Epithelial cell of prostate (primary cell): ENCODE data around the gene ZNF536.

ENCODE experiments used
- DNase-seq: peaks from one replicate; pipeline ENCODE4 v3.0.0-alpha.2; 2011; ENCODE audit warnings: low read depth, low spot score
- H3K27ac ChIP-seq: fragments of 450-650 bp; 2 replicates; pipeline ENCODE4 v1.5.1; 2017; ENCODE audit warnings: mild to moderate bottlenecking

Gene ZNF536

GRCh38 chr19:30361107-30361447 lies 11.1 kb upstream of the ZNF536 start:
- H3K27ac ChIP-seq, result no peak overlapping the region
- DNase-seq, result no peak

- no peak for DNase-seq
- H3K27ac ChIP-seq, result no peak overlapping the region
These were observed 10.5 kb upstream of the ZNF536 start for GRCh38 chr19:30361721-30362120.

GRCh38 chr19:30362156-30362754 lies 9.9 kb upstream of the ZNF536 start:
- no peak overlapping the region for H3K27ac ChIP-seq
- no peak for DNase-seq

- no peak overlapping the region for H3K27ac ChIP-seq
- DNase-seq, result no peak
These were observed 9.1 kb upstream of the ZNF536 start for GRCh38 chr19:30363073-30363472.

GRCh38 chr19:30364866-30365800 lies 7.1 kb upstream of the ZNF536 start:
- DNase-seq, result no peak
- no peak overlapping the region for H3K27ac ChIP-seq

GRCh38 chr19:30366282-30366681 lies 5.9 kb upstream of the ZNF536 start:
- DNase-seq, result no peak

GRCh38 chr19:30367006-30367405 lies 5.2 kb upstream of the ZNF536 start:
- DNase-seq, result no peak
- H3K27ac ChIP-seq, result no peak overlapping the region

More at GRCh38 chr19:30366282-30366681, 5.9 kb upstream of the ZNF536 start:
- H3K27ac ChIP-seq, result no peak overlapping the region

- H3K27ac ChIP-seq, result no peak overlapping the region
- DNase-seq, result no peak
These were observed 4.8 kb upstream of the ZNF536 start for GRCh38 chr19:30367421-30367820.

GRCh38 chr19:30369833-30370232 lies 2.4 kb upstream of the ZNF536 start:
- DNase-seq, result no peak
- H3K27ac ChIP-seq, result no peak overlapping the region

GRCh38 chr19:30371161-30371836 lies 885 bp upstream of the ZNF536 start:
- DNase-seq, result no peak

GRCh38 chr19:30373593-30373992 lies 1.4 kb downstream of the ZNF536 start:
- H3K27ac ChIP-seq, result no peak overlapping the region
- DNase-seq, result no peak

More at GRCh38 chr19:30371161-30371836, 885 bp upstream of the ZNF536 start:
- H3K27ac ChIP-seq, result no peak overlapping the region

- no peak overlapping the region for H3K27ac ChIP-seq
- no peak for DNase-seq
These were observed 2.3 kb downstream of the ZNF536 start for GRCh38 chr19:30374539-30374864.

- DNase-seq, result no peak
- H3K27ac ChIP-seq, result no peak overlapping the region
These were observed 2.8 kb downstream of the ZNF536 start for GRCh38 chr19:30374865-30375552.

GRCh38 chr19:30375553-30376031 lies 3.4 kb downstream of the ZNF536 start:
- DNase-seq, result no peak
- H3K27ac ChIP-seq, result no peak overlapping the region

- H3K27ac ChIP-seq, result no peak overlapping the region
- no peak for DNase-seq
These were observed 4.1 kb downstream of the ZNF536 start for GRCh38 chr19:30376272-30376671.

GRCh38 chr19:30376826-30377425 lies 4.7 kb downstream of the ZNF536 start:
- no peak overlapping the region for H3K27ac ChIP-seq
- DNase-seq, result no peak

GRCh38 chr19:30378701-30379100 lies 6.5 kb downstream of the ZNF536 start:
- no peak for DNase-seq
- no peak overlapping the region for H3K27ac ChIP-seq

GRCh38 chr19:30379841-30380610 lies 7.8 kb downstream of the ZNF536 start:
- no peak for DNase-seq
- no peak overlapping the region for H3K27ac ChIP-seq

- no peak overlapping the region for H3K27ac ChIP-seq
- DNase-seq, result no peak
These were observed 9.2 kb downstream of the ZNF536 start for GRCh38 chr19:30381366-30381765.
